B cell (primary cell): Measurements from ENCODE around the gene P2RX7.

Experiments used
- CTCF ChIP-seq: fragments of 200-600 bp; IDR thresholded peaks from one replicate; pipeline ENCODE4 v1.8.0; 2022; ENCODE audit warnings: antibody characterized with exemption, mild to moderate bottlenecking
- EZH2 ChIP-seq: IDR thresholded peaks from 2 replicates; pipeline ENCODE4 v1.6.1; 2012; ENCODE audit warnings: borderline replicate concordance, low read depth, mild to moderate bottlenecking, moderate library complexity, low read length; ENCODE audit not compliant: insufficient read depth, poor library complexity, severe bottlenecking

DNA sequence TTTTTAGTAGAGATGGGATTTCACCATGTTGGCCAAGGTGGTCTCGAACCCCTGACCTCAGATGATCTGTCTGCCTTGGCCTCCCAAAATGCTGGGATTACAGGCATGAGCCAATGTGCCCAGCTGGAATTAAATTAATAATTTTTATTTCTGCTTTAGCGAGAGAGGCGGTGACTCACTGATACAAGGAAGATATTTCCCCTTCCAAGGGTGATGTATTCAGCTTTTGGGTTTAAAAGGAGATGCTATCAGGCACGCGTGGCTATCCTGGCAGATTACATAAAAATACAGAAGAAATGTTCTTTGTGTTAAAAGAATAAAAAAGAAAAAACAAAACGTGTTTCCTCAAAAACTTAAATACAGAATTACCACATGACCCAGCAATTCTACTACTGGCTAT is 12.4 kb upstream of the P2RX7 start:
- TF ChIP-seq CTCF, result no peak
- TF ChIP-seq EZH2, result no peak
